ENCODE results near the gene KRTAP13-1. TPM values are rescaled to one million over a fixed set of nuclear protein-coding genes. Genes with fewer than 3 reads are reported as not detected.

KRTAP13-1 gene
- total and polyA plus RNA-seq, 4 donors, result not detected

- H3K9me3 ChIP-seq (ENCODE audit: control insufficient read depth in 4 of 4, insufficient read depth in 3 of 4, low read length in 3 of 4), result peaks cover 0 to 4% (median 0%) of the 10 kb centered on the region in 4 donors
- TF ChIP-seq, protein P1, sequence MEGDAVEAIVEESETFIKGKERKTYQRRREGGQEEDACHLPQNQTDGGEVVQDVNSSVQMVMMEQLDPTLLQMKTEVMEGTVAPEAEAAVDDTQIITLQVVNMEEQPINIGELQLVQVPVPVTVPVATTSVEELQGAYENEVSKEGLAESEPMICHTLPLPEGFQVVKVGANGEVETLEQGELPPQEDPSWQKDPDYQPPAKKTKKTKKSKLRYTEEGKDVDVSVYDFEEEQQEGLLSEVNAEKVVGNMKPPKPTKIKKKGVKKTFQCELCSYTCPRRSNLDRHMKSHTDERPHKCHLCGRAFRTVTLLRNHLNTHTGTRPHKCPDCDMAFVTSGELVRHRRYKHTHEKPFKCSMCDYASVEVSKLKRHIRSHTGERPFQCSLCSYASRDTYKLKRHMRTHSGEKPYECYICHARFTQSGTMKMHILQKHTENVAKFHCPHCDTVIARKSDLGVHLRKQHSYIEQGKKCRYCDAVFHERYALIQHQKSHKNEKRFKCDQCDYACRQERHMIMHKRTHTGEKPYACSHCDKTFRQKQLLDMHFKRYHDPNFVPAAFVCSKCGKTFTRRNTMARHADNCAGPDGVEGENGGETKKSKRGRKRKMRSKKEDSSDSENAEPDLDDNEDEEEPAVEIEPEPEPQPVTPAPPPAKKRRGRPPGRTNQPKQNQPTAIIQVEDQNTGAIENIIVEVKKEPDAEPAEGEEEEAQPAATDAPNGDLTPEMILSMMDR (IDR thresholded peaks at IDR 0.05; ENCODE audit: control extremely low read depth, extremely low read depth), result no peak
- DNase-seq (no peak), ATAC-seq (ENCODE audit: insufficient read depth, low FRiP score) (no peak)
- no peak overlapping the region for H3K4me3 ChIP-seq
- no peaks in the 10 kb centered on the region for H3K36me3 ChIP-seq (ENCODE audit: control insufficient read depth in 4 of 4, insufficient read depth in 4 of 4, low read length in 4 of 4)
- H3K27me3 ChIP-seq (ENCODE audit: control insufficient read depth in 3 of 3, insufficient read depth in 3 of 3, low read length in 2 of 3), result no peaks in the 10 kb centered on the region
- no peak overlapping the region for H3K27ac ChIP-seq (ENCODE audit: low read depth in 1 of 2, low read length in 1 of 2)
- 26 to 32% methylated on average over 1 of the region's 1 CpG for WGBS, 2 donors
- H3K9ac ChIP-seq (ENCODE audit: insufficient read depth in 1 of 2, low read length in 2 of 2), result no peak overlapping the region
- H3K4me1 ChIP-seq (ENCODE audit: control insufficient read depth in 5 of 5, insufficient read depth in 5 of 5, low read length in 5 of 5), result no peaks in the 10 kb centered on the region
Measured at GRCh38 chr21:30382201-30382600, 13.6 kb upstream of the KRTAP13-1 start.

GRCh38 chr21:30391492-30392025 lies 4.3 kb upstream of the KRTAP13-1 start:
- Histone ChIP-seq H3K4me3 (no peak overlapping the region), H3K36me3 (ENCODE audit: control insufficient read depth in 4 of 4, insufficient read depth in 4 of 4, low read length in 4 of 4) (no peaks in the 10 kb centered on the region), H3K27me3 (ENCODE audit: control insufficient read depth in 3 of 3, insufficient read depth in 3 of 3, low read length in 2 of 3) (no peaks in the 10 kb centered on the region), H3K9me3 (ENCODE audit: control insufficient read depth in 4 of 4, insufficient read depth in 3 of 4, low read length in 3 of 4) (peaks cover 0 to 6% (median 4%) of the 10 kb centered on the region in 4 donors), H3K9ac (ENCODE audit: insufficient read depth in 1 of 2, low read length in 2 of 2) (no peak overlapping the region), H3K27ac (ENCODE audit: low read depth in 1 of 2, low read length in 1 of 2) (no peak overlapping the region), H3K4me1 (ENCODE audit: control insufficient read depth in 5 of 5, insufficient read depth in 5 of 5, low read length in 5 of 5) (peaks cover 0 to 2% (median 0%) of the 10 kb centered on the region in 5 donors)
- DNase-seq (no peak), ATAC-seq (ENCODE audit: insufficient read depth, low FRiP score) (no peak)
- 60 to 72% methylated on average over 2 of the region's 2 CpGs for WGBS, 2 donors
- TF ChIP-seq, protein P1 (IDR thresholded peaks at IDR 0.05; ENCODE audit: control extremely low read depth, extremely low read depth), result no peak

DNA sequence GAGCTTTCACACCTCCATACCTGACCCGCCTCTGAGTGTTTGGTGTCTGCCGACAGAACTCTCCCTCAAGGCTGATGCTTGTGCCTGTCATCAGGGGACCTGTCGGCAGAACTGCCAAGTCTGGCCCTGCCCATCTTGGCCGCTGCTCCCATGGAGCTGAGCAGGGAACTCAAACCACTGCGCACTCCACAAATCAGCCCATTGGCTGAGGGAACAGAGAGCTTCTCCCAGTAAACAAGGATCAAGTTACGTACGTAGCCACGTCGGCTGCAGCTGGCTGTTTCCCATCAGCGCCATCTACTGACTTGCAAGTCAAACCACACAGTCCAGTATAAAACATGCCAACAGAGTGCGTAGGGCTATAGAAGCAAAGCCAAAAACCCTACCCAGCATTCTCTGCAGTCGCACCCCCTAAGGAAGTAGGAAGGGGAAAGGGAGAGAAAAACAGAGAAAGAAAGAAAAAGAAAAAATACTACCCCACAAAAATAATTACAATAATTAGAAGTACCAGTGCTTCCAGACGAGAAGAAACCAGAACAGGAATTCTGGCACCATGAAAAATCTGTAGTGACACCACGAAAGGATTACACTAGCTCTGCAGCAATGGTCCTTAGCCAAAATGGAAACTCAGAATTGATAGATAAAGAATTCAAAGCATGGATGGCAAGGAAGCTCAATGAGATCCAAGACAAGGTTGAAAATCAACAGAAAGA lies 13.1 kb downstream of the KRTAP13-1 start:
- H3K4me1 ChIP-seq (ENCODE audit: control insufficient read depth in 5 of 5, insufficient read depth in 5 of 5, low read length in 5 of 5), result no peaks in the 10 kb centered on the region
- H3K9me3 ChIP-seq (ENCODE audit: control insufficient read depth in 4 of 4, insufficient read depth in 3 of 4, low read length in 3 of 4), result peaks cover 0 to 7% (median 1%) of the 10 kb centered on the region in 4 donors
- 27% methylated on average over 14 of the region's 14 CpGs for WGBS, 2 donors
- no peak overlapping the region for H3K9ac ChIP-seq (ENCODE audit: insufficient read depth in 1 of 2, low read length in 2 of 2)
- no peak overlapping the region for H3K4me3 ChIP-seq
- TF ChIP-seq, protein P1 (IDR thresholded peaks at IDR 0.05; ENCODE audit: control extremely low read depth, extremely low read depth), result no peak
- peak; percentile 14 to 44 (median 32) for DNase-seq
- no peaks in the 10 kb centered on the region for H3K27me3 ChIP-seq (ENCODE audit: control insufficient read depth in 3 of 3, insufficient read depth in 3 of 3, low read length in 2 of 3)
- no peak overlapping the region for H3K27ac ChIP-seq (ENCODE audit: low read depth in 1 of 2, low read length in 1 of 2)
- peak; percentile 90 for ATAC-seq (ENCODE audit: insufficient read depth, low FRiP score)
- no peaks in the 10 kb centered on the region for H3K36me3 ChIP-seq (ENCODE audit: control insufficient read depth in 4 of 4, insufficient read depth in 4 of 4, low read length in 4 of 4)
